ENCODE results near the gene SUMF1. TPM values are rescaled to one million over a fixed set of nuclear protein-coding genes. Genes with fewer than 3 reads are reported as not detected.

Gene SUMF1
- polyA plus RNA-seq, 12 donors = 11.5 to 22.3 (median 17.2) TPM; not detected in 1

- DNase-seq = no peak
Observed at GRCh38 chr3:4501927-4502326, 34.9 kb upstream of the SUMF1 start.

GRCh38 chr3:4501437-4501836 is 34.4 kb upstream of the SUMF1 start:
- DNase-seq = no peak

GRCh38 chr3:4498446-4498845 is 31.4 kb upstream of the SUMF1 start:
- no peak for DNase-seq

GRCh38 chr3:4497843-4498324 is 30.8 kb upstream of the SUMF1 start:
- no peak for DNase-seq

GRCh38 chr3:4497005-4497692 is 30.1 kb upstream of the SUMF1 start:
- no peak for DNase-seq

- DNase-seq = no peak
Observed at GRCh38 chr3:4496087-4496452, 29.0 kb upstream of the SUMF1 start.

- DNase-seq = no peak
Observed at GRCh38 chr3:4495294-4496086, 28.4 kb upstream of the SUMF1 start.

GRCh38 chr3:4494895-4495264 is 27.8 kb upstream of the SUMF1 start:
- DNase-seq = no peak

- DNase-seq = peak; percentile 61
Observed at GRCh38 chr3:4493941-4494894, 27.1 kb upstream of the SUMF1 start.

- peak; percentile 99 for DNase-seq
Observed at GRCh38 chr3:4493014-4493940, 26.2 kb upstream of the SUMF1 start, which contains the start of gene ITPR1. Gene ITPR1 (plus strand): TSS chr3:4493348. CDS start chr3:4516492, 23,144 bp downstream.

- DNase-seq = no peak
Observed at GRCh38 chr3:4492208-4493013, 25.3 kb upstream of the SUMF1 start.

- no peak for DNase-seq
Observed at GRCh38 chr3:4491855-4492207, 24.8 kb upstream of the SUMF1 start.

GRCh38 chr3:4478261-4478660 is 11.2 kb upstream of the SUMF1 start:
- no peak for DNase-seq

- no peak for DNase-seq
Observed at GRCh38 chr3:4476496-4476895, 9.4 kb upstream of the SUMF1 start.

GRCh38 chr3:4475804-4476203 is 8.7 kb upstream of the SUMF1 start:
- no peak for DNase-seq

- no peak for DNase-seq
Observed at GRCh38 chr3:4474683-4475490, 7.8 kb upstream of the SUMF1 start.

GRCh38 chr3:4472766-4473165 is 5.7 kb upstream of the SUMF1 start:
- DNase-seq = no peak

GRCh38 chr3:4472312-4472711 is 5.2 kb upstream of the SUMF1 start:
- DNase-seq = no peak

GRCh38 chr3:4471907-4472306 is 4.8 kb upstream of the SUMF1 start:
- DNase-seq = no peak

All from muscle of arm (tissue), 12 donors.